Suprapubic skin (tissue), 4 donors: ENCODE results near the gene TMED6. TPM values are rescaled to one million over a fixed set of nuclear protein-coding genes. Genes with fewer than 3 reads are reported as not detected.

Experiments
- DNase-seq, 2 donors: peaks; one replicate each; pipeline ENCODE4 v3.0.0-alpha.2; 2019; ENCODE audit warnings: low spot score in 2 of 2
- H3K27ac ChIP-seq: fragments of 200-600 bp; sonication (generic); one replicate; pipeline ENCODE4 v1.5.1; 2019
- H3K27me3 ChIP-seq: fragments of 200-600 bp; sonication (generic); one replicate; pipeline ENCODE4 v1.5.1; 2019
- H3K36me3 ChIP-seq: fragments of 200-600 bp; sonication (generic); one replicate; pipeline ENCODE4 v1.5.1; 2019
- H3K4me1 ChIP-seq: fragments of 200-600 bp; sonication (generic); one replicate; pipeline ENCODE4 v1.5.1; 2019
- H3K4me3 ChIP-seq: fragments of 200-600 bp; sonication (generic); one replicate; pipeline ENCODE4 v1.5.1; 2019; ENCODE audit warnings: mild to moderate bottlenecking
- H3K9me3 ChIP-seq: fragments of 200-600 bp; sonication (generic); one replicate; pipeline ENCODE4 v1.5.1; 2019
- CTCF ChIP-seq, 2 donors: fragments of 200-600 bp in 1 of 2; fragments of 450-650 bp in 1 of 2; sonication (generic) in 1 of 2; IDR thresholded peaks; one replicate each; pipeline ENCODE4 v1.5.1; 2016 to 2019; ENCODE audit warnings: antibody characterized with exemption in 2 of 2, mild to moderate bottlenecking in 1 of 2, moderate library complexity in 1 of 2
- EP300 ChIP-seq: sonication (generic); formaldehyde crosslinking; IDR thresholded peaks from one replicate; pipeline ENCODE4 v1.6.1; 2017; ENCODE audit warnings: antibody characterized with exemption
- POLR2A ChIP-seq, 2 donors: fragments of 450-650 bp; IDR thresholded peaks; one replicate each; pipeline ENCODE4 v1.6.1; 2017; ENCODE audit warnings: antibody characterized with exemption in 2 of 2, mild to moderate bottlenecking in 2 of 2, moderate library complexity in 2 of 2
- POLR2AphosphoS5 ChIP-seq, 3 donors: sonication (generic); formaldehyde crosslinking; IDR thresholded peaks; one replicate each; pipeline ENCODE4 v1.6.1; 2017; ENCODE audit warnings: antibody characterized with exemption in 3 of 3
- WGBS: methylation state at CpG from one replicate; pipeline ENCODE4 v1.1.5; 2018; 5-methylcytosine and 5-hydroxymethylcytosine counted together
- total RNA-seq, 4 donors: library from RNA; depleted of rRNA; stranded (reverse); fragments of >200 nt; gene quantifications; one replicate each; pipeline ENCODE4 v1.1.0, GENCODE V29; 2016

TMED6 gene
- total RNA-seq, 4 donors from 2014 or later, result 0.98 to 1.5 TPM; not detected in 2

- WGBS, result 90% methylated on average over 9 of the region's 9 CpGs
- Histone ChIP-seq H3K4me1 (peaks cover 28% of the 10 kb centered on the region), H3K36me3 (peaks cover 38% of the 10 kb centered on the region), H3K9me3 (no peaks in the 10 kb centered on the region), H3K4me3 (no peak overlapping the region), H3K27ac (no peak overlapping the region), H3K27me3 (no peaks in the 10 kb centered on the region)
- TF ChIP-seq POLR2A (IDR thresholded peaks at IDR 0.05), result no peak
- DNase-seq, result no peak
Observed at GRCh38 chr16:69334696-69335095, 16.9 kb downstream of the TMED6 start.

GRCh38 chr16:69330286-69331109, 21.1 kb downstream of the TMED6 start, which contains the start of gene PDF:
Gene PDF, minus strand, starts transcription at chr16:69330588. Its CDS starts 18 bp downstream, at chr16:69330570.
- peak within 1 kb of the TSS; percentile 94 for H3K4me3 ChIP-seq
- TF ChIP-seq POLR2AphosphoS5 (IDR thresholded peaks at IDR 0.05), result peak in 2 of 3 donors; percentile 51 to 93
- TF ChIP-seq CTCF (IDR thresholded peaks at IDR 0.05), result no peak
- TF ChIP-seq POLR2A (IDR thresholded peaks at IDR 0.05), result peak in 1 of 2 donors; percentile 72
- no peak for TF ChIP-seq EP300
- H3K27ac ChIP-seq, result peak within 1 kb of the TSS; percentile 92
- peaks cover 28% of the 10 kb centered on the region for H3K4me1 ChIP-seq
- under 1% methylated on average over 8 of the region's 93 CpGs for WGBS
- H3K27me3 ChIP-seq, result no peaks in the 10 kb centered on the region
- H3K9me3 ChIP-seq, result no peaks in the 10 kb centered on the region
- peaks cover 38% of the 10 kb centered on the region for H3K36me3 ChIP-seq
- peak; percentile 96 to 97 for DNase-seq

- Histone ChIP-seq H3K4me1 (peaks cover 28% of the 10 kb centered on the region), H3K9me3 (no peaks in the 10 kb centered on the region), H3K36me3 (peaks cover 38% of the 10 kb centered on the region), H3K4me3 (peak overlapping the region; percentile 94), H3K27me3 (no peaks in the 10 kb centered on the region), H3K27ac (peak overlapping the region; percentile 92)
- DNase-seq, result no peak
- 41% methylated on average over 8 of the region's 77 CpGs for WGBS
- no peak for TF ChIP-seq POLR2AphosphoS5 (IDR thresholded peaks at IDR 0.05)
- TF ChIP-seq POLR2A (IDR thresholded peaks at IDR 0.05), result no peak
- TF ChIP-seq CTCF (IDR thresholded peaks at IDR 0.05), result no peak
- TF ChIP-seq EP300, result no peak
Observed at GRCh38 chr16:69329369-69330285, 22.0 kb downstream of the TMED6 start.

- no peaks in the 10 kb centered on the region for H3K27me3 ChIP-seq
- TF ChIP-seq EP300, result no peak
- TF ChIP-seq POLR2AphosphoS5 (IDR thresholded peaks at IDR 0.05), result no peak
- no peak for TF ChIP-seq POLR2A (IDR thresholded peaks at IDR 0.05)
- TF ChIP-seq CTCF (IDR thresholded peaks at IDR 0.05), result no peak
- H3K36me3 ChIP-seq, result peaks cover 38% of the 10 kb centered on the region
- H3K9me3 ChIP-seq, result no peaks in the 10 kb centered on the region
- no peak overlapping the region for H3K27ac ChIP-seq
- peaks cover 36% of the 10 kb centered on the region for H3K4me1 ChIP-seq
- WGBS, result 44% methylated on average over 10 of the region's 10 CpGs
- DNase-seq, result no peak
- peak overlapping the region; percentile 94 for H3K4me3 ChIP-seq
Observed at GRCh38 chr16:69328854-69329316, 22.7 kb downstream of the TMED6 start.

GRCh38 chr16:69327585-69328310, 23.8 kb downstream of the TMED6 start:
- TF ChIP-seq EP300 (no peak), POLR2A (IDR thresholded peaks at IDR 0.05) (no peak), POLR2AphosphoS5 (IDR thresholded peaks at IDR 0.05) (no peak), CTCF (IDR thresholded peaks at IDR 0.05) (no peak)
- no peak overlapping the region for H3K27ac ChIP-seq
- H3K27me3 ChIP-seq, result no peaks in the 10 kb centered on the region
- no peak overlapping the region for H3K4me3 ChIP-seq
- H3K36me3 ChIP-seq, result peaks cover 40% of the 10 kb centered on the region
- no peaks in the 10 kb centered on the region for H3K9me3 ChIP-seq
- 88% methylated on average over 14 of the region's 14 CpGs for WGBS
- no peak for DNase-seq
- H3K4me1 ChIP-seq, result peaks cover 36% of the 10 kb centered on the region
